Neural crest cell (in vitro differentiated cells): ENCODE measurements around the gene DAB2IP. TPM values are rescaled to one million over a fixed set of nuclear protein-coding genes. Genes with fewer than 3 reads are reported as not detected.

Source experiments
- DNase-seq: peaks from one replicate; pipeline ENCODE4 v3.0.0; 2021; ENCODE audit warnings: low read depth, mixed read lengths, low spot score
- H3K27ac Mint-ChIP-seq: one replicate; pipeline ENCODE4 v1.8.0; 2021; ENCODE audit warnings: mild to moderate bottlenecking, mixed read lengths; ENCODE audit not compliant: unreplicated experiment
- H3K27me3 Mint-ChIP-seq: 2 replicates; pipeline ENCODE4 v1.8.0; 2021; ENCODE audit warnings: low read depth, mild to moderate bottlenecking, mixed read lengths
- H3K36me3 Mint-ChIP-seq: 2 replicates; pipeline ENCODE4 v1.8.0; 2021; ENCODE audit warnings: low read depth, mild to moderate bottlenecking, mixed read lengths
- H3K4me1 Mint-ChIP-seq: 2 replicates; pipeline ENCODE4 v1.8.0; 2021; ENCODE audit warnings: mixed read lengths
- H3K4me3 Mint-ChIP-seq: one replicate; pipeline ENCODE4 v1.8.0; 2021; ENCODE audit warnings: mild to moderate bottlenecking, mixed read lengths
- H3K9me3 Mint-ChIP-seq: 2 replicates; pipeline ENCODE4 v1.8.0; 2021; ENCODE audit warnings: mixed read lengths
- total RNA-seq: library from RNA; stranded (reverse); gene quantifications from 2 replicates; pipeline ENCODE4 v1.2.1, GENCODE V29; 2021
- TF ChIP-seq, protein P1 (sequence below): fragments of 200-600 bp; sonication (generic); conservative IDR thresholded peaks from 2 replicates; pipeline ENCODE4 v1.5.0; 2021; ENCODE audit warnings: antibody characterized with exemption, mild to moderate bottlenecking

Gene DAB2IP
- total RNA-seq, 1 donor from 2014 or later = 48.3 TPM

DNA sequence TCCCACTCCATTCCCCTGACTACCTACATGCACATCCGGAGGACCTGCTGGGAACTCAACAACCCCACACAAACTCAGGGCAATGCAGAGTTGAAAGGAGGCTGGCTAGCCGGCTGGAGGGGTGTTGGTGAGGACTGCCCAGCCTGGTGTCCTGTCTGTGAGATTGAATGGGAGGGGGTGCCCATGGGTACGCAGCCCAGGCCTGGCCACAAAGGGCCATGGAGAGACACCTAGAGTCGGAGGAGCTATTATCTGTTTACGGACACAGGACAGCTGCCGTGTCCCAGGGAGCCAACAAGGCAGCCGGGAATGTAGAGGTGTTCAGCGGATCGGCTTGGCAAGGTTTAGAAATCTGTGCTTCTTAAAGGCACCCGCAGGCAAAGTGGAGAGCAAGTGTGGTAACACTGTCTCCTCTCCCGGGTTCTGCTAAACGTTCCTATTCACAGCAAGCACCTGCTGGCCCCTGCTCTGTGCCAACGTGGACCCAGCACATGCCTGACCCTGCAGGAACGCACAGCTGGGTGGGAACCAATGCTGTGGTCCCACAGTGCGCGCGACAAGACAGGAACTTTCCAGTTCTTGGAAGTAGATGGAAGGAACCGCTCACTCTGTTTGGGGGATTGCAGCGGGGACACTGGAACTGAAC, 166.7 kb downstream of the DAB2IP start:
- Mint-ChIP-seq H3K27ac (no peak overlapping the region), H3K9me3 (no peaks in the 10 kb centered on the region), H3K4me1 (peaks cover 55% of the 10 kb centered on the region), H3K36me3 (no peaks in the 10 kb centered on the region), H3K27me3 (peaks cover 29% of the 10 kb centered on the region), H3K4me3 (no peak overlapping the region)
- TF ChIP-seq, protein P1, sequence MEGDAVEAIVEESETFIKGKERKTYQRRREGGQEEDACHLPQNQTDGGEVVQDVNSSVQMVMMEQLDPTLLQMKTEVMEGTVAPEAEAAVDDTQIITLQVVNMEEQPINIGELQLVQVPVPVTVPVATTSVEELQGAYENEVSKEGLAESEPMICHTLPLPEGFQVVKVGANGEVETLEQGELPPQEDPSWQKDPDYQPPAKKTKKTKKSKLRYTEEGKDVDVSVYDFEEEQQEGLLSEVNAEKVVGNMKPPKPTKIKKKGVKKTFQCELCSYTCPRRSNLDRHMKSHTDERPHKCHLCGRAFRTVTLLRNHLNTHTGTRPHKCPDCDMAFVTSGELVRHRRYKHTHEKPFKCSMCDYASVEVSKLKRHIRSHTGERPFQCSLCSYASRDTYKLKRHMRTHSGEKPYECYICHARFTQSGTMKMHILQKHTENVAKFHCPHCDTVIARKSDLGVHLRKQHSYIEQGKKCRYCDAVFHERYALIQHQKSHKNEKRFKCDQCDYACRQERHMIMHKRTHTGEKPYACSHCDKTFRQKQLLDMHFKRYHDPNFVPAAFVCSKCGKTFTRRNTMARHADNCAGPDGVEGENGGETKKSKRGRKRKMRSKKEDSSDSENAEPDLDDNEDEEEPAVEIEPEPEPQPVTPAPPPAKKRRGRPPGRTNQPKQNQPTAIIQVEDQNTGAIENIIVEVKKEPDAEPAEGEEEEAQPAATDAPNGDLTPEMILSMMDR = no peak
- DNase-seq = no peak

DNA sequence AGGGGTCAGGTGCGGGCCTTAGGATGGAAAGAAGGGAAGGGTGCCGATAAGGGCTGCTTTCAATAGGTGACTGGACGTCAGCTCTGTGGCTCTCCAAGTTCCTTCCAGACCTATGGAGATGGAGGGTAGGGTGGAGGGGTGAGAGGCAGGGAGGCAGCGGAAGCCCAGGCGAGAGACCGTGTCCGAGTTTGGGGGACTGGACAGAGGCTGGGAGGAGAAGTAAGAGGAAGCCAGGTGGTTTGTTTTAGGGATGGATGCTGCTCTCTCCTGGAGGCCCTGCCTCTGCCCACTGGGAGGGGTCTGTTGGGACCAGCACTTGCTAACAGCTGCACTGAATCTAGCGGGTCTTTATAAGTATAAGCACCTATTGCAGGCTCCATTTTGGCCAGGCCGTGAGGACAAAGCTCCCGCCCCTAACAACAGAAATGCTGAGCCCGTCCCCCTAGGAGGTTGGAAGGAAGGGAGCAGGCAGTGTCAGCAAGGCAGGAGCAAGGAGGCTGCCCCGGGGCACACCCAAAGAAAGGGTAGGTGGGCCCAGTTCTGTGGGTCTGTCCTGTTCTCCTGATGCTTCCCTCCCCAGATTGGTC, 167.5 kb downstream of the DAB2IP start:
- H3K4me1 Mint-ChIP-seq = peaks cover 50% of the 10 kb centered on the region
- H3K27me3 Mint-ChIP-seq = peaks cover 29% of the 10 kb centered on the region

DNA sequence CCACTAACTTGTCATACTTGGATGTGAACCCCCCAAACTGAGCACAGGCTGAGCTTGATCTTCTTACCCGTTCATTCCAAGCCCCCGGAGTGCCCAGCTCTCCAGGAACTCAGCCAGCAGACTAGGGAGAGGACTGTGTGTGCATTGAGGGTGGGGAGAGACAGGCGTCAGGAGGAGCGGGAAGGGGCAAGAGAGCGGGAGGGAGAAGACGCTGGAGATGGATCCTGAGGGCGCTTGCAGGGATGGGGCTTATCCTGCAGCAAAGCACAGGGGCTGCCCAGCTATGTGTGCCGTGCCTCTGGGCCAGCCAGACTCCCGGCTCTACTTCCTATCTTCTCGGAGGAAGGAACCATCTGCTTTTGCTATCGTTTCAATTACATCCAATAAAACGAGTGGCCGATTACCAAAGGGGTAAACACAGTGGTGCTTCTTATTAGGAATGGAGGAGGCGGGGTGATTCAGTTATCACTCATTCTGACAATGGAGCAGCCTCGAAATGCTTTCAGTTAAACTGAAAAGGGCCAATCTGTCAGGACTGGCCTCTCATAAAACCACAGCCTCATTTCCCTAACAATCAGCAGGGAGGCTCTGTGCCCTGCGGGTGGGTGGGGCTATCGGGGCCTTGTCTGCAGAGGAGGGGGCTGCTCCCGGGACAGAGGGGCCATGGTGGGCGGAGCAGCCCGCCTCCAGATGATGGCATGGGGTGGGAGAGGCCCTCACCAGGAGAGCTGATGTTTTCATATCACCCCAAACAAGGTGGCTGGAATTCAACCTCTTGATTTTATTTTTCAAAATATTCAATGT, 168.2 kb downstream of the DAB2IP start:
- Mint-ChIP-seq H3K9me3 (no peaks in the 10 kb centered on the region), H3K27me3 (peaks cover 29% of the 10 kb centered on the region)

More for the DNA sequence above, 167.5 kb downstream of the DAB2IP start:
- H3K36me3 Mint-ChIP-seq = no peaks in the 10 kb centered on the region
- H3K4me3 Mint-ChIP-seq = peak overlapping the region; percentile 59
- TF ChIP-seq, protein P1 = no peak
- no peak for DNase-seq
- H3K9me3 Mint-ChIP-seq = no peaks in the 10 kb centered on the region
- H3K27ac Mint-ChIP-seq = peak overlapping the region; percentile 43

DNA sequence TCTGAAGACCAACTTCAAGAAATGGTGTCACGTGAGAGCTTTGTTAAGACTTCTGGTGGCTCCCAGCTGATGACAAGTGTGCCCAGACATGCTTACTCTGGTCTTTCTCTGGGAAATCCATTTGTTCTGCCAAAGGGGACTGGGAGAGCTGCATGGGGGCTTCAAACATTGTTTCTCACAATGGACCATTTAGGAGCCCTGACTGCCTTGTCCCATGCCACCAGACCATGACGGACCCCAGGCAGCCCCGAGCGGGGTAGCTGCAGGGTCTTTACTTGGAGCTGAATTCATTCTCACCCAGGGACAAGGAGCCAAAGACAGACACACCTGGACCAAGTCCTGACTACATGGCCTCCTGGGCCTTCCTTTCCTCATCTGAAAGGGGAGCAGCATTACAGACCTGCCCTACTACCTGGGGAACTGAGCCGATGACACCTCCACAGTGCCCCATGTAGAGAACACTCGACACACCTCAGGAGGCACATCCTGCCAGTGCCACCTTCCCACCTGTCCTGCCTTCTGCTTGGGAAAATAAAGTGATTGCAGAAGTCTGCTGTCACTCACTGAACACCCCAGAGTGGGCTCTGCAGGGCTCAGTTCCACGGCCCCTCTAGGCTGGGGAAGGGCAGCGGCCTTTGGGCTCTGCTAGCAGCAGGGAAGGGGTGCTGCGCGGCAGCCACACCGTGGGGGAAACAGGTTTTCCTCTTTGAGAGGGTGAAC, 169.0 kb downstream of the DAB2IP start:
- DNase-seq = no peak
- no peaks in the 10 kb centered on the region for H3K36me3 Mint-ChIP-seq
- H3K4me3 Mint-ChIP-seq = no peak overlapping the region
- peaks cover 44% of the 10 kb centered on the region for H3K4me1 Mint-ChIP-seq
- H3K27ac Mint-ChIP-seq = peak overlapping the region; percentile 50
- no peaks in the 10 kb centered on the region for H3K9me3 Mint-ChIP-seq
- H3K27me3 Mint-ChIP-seq = peaks cover 26% of the 10 kb centered on the region
- TF ChIP-seq, protein P1 = no peak

More for the DNA sequence above, 168.2 kb downstream of the DAB2IP start:
- peak overlapping the region; percentile 82 for H3K4me3 Mint-ChIP-seq
- peak overlapping the region; percentile 50 for H3K27ac Mint-ChIP-seq
- DNase-seq = peak; percentile 47
- H3K4me1 Mint-ChIP-seq = peaks cover 50% of the 10 kb centered on the region
- TF ChIP-seq, protein P1 = no peak
- no peaks in the 10 kb centered on the region for H3K36me3 Mint-ChIP-seq

DNA sequence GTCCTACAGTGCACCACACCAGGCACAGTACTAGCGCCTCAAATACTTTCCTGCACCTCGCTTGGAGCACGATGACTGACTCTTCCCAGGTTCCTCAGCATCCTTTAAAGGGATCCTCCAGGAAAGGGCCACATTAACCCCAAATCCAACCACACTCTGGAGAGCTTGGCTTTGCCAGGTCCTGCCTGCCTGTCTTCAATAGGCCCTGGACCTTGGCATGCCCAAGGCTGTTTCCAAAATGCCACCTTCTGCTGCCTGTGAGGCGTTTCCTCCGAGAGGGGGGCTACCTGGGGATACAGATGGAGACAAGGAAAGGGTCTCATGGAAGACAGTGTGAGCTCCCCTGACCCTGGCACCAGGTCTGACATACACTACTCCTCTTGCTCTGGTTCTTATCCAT, 169.9 kb downstream of the DAB2IP start:
- H3K27me3 Mint-ChIP-seq = peaks cover 26% of the 10 kb centered on the region
- TF ChIP-seq, protein P1 = no peak
- H3K9me3 Mint-ChIP-seq = no peaks in the 10 kb centered on the region
- no peak overlapping the region for H3K4me3 Mint-ChIP-seq
- no peaks in the 10 kb centered on the region for H3K36me3 Mint-ChIP-seq
- DNase-seq = no peak
- peaks cover 35% of the 10 kb centered on the region for H3K4me1 Mint-ChIP-seq
- H3K27ac Mint-ChIP-seq = no peak overlapping the region
